Tibial nerve (tissue), 3 donors: ENCODE data around the gene GPR162.

Source experiments
- POLR2A ChIP-seq, 2 donors: fragments of 450-650 bp; IDR thresholded peaks; one replicate each; pipeline ENCODE4 v1.6.1; 2017; ENCODE audit warnings: antibody characterized with exemption in 2 of 2, mild to moderate bottlenecking in 2 of 2, moderate library complexity in 2 of 2
- TF ChIP-seq, protein P1 (sequence below), 5 experiments: fragments of 200-600 bp in 3 of 5; fragments of 450-650 bp in 2 of 5; sonication (generic) in 3 of 5; IDR thresholded peaks; one replicate each; pipeline ENCODE4 v1.5.1; 2016 to 2019; ENCODE audit warnings: antibody characterized with exemption in 5 of 5, mild to moderate bottlenecking in 3 of 5, moderate library complexity in 2 of 5

DNA sequence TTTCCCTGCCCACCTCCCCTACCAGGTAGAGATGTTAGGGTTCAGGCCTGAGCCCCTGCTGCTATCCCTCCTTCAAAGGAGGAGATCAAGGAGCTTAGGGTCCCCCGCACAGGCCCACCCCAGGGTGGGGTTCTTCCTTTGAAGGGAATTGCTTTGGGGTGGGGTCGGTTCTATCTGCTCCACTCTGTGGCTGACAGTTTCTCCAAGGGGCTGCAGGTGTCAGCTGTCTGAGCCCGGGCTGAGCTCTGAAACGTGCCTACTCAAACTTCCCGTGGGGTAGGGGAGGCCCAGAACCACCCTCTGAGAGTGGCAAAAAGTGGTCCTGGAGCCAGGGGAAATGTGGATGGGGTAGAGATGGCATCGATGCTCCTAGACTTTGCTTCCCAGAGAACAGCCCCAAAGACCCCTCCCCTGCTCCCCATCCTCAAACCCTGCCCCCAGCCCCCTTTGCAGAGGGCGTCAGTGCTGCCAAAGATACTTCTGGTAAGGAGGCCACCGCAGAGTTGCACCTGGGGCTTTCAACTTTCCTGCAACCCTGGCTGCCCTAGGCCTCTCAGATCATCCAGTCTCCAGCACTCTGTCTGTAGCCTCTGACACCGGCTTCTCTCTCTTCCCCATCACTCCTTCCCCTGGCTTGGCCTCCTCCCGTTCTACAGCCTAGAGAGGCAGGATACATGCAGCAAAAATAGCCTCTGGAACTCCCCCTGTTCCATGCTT lies 38.6 kb upstream of the GPR162 start:
- TF ChIP-seq, protein P1, sequence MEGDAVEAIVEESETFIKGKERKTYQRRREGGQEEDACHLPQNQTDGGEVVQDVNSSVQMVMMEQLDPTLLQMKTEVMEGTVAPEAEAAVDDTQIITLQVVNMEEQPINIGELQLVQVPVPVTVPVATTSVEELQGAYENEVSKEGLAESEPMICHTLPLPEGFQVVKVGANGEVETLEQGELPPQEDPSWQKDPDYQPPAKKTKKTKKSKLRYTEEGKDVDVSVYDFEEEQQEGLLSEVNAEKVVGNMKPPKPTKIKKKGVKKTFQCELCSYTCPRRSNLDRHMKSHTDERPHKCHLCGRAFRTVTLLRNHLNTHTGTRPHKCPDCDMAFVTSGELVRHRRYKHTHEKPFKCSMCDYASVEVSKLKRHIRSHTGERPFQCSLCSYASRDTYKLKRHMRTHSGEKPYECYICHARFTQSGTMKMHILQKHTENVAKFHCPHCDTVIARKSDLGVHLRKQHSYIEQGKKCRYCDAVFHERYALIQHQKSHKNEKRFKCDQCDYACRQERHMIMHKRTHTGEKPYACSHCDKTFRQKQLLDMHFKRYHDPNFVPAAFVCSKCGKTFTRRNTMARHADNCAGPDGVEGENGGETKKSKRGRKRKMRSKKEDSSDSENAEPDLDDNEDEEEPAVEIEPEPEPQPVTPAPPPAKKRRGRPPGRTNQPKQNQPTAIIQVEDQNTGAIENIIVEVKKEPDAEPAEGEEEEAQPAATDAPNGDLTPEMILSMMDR (IDR thresholded peaks at IDR 0.05), result no peak
- no peak for TF ChIP-seq POLR2A (IDR thresholded peaks at IDR 0.05)
